HG03135 (cell line): ENCODE data around the gene RGCC.

Experiments used
- ATAC-seq: cut with Tn5 transposase; IDR thresholded peaks from one replicate; pipeline ENCODE4 v1.9.1; 2021; ENCODE audit warnings: mild to moderate bottlenecking, moderate library complexity; ENCODE audit not compliant: unreplicated experiment

Gene RGCC

GRCh38 chr13:41514853-41515395 lies 57.6 kb downstream of the RGCC start:
- ATAC-seq: no peak

GRCh38 chr13:41515491-41516139 lies 58.3 kb downstream of the RGCC start:
- no peak for ATAC-seq

GRCh38 chr13:41516166-41516565 lies 58.8 kb downstream of the RGCC start:
- ATAC-seq: no peak

- ATAC-seq: no peak
Observed at GRCh38 chr13:41516760-41517159, 59.4 kb downstream of the RGCC start.

GRCh38 chr13:41520016-41520659 lies 62.8 kb downstream of the RGCC start:
- no peak for ATAC-seq
